ENCODE data around the gene CAMTA1.
"Not testable (repeated sequence)": the region's sequence is repeated elsewhere in the genome, so short reads cannot be mapped to it uniquely, and the experiment has no call there.

Gene CAMTA1

DNA sequence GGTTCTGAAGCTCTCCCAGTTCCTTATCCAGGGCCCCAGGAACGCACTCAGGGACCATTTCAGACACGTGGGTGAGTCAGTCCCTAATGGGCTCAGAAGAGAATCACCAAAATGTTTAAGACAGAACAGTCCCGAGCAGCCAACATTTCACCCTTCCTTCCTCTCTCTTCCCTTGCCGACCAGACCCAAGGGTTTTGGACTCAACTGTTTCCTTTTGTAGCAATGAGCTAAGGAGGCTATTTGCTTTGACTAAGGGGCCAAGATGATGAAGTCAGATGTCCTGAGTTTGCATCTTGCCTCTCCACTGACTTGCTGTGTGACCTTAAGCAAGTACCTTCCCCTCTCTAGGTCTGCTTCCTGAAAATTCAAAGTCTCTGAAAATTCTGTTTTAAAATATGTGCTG is 513.5 kb downstream of the CAMTA1 start:
- no peak for DNase-seq

DNA sequence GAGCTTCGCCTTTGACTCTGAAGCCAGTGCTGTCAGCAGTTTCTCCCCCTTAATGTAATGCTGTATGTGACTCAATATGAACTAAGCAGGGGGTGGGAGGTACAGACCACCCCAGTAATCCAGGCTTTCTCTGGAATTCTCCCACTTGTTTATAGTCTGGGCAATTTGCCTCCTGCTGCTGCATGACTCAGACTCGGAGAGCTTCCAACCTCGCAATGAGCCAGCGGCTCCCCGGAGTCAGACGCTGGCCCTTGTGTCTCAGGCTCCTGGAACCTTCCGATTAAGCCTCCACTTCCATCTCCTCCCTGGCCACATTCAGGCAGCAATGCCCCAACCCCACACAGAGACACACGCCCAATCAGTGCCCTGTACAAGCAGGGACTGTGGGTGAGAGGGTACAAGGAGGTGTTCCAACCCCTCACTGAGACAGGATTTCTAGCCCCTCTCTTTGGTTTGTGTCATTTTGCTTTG is 514.1 kb downstream of the CAMTA1 start:
- DNase-seq, result no peak

DNA sequence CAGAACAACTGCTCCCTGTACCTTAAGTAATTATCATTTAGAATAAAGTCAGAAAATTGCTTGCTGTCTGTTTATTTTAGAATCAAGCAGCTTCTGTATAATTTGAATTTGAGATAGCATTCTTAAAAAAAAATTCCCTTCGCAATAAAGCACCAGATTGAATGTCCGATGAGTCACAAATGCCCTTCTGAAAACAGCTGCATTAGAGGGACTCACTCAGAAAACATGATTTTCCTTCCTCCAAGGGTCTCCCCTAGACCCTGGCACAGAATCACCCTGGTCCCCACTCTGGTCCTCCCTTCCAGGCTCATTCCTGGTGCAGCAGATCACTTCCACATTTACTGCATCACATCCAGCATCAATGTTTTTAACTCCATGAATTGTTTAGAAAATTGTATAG is 514.7 kb downstream of the CAMTA1 start:
- no peak for DNase-seq

DNA sequence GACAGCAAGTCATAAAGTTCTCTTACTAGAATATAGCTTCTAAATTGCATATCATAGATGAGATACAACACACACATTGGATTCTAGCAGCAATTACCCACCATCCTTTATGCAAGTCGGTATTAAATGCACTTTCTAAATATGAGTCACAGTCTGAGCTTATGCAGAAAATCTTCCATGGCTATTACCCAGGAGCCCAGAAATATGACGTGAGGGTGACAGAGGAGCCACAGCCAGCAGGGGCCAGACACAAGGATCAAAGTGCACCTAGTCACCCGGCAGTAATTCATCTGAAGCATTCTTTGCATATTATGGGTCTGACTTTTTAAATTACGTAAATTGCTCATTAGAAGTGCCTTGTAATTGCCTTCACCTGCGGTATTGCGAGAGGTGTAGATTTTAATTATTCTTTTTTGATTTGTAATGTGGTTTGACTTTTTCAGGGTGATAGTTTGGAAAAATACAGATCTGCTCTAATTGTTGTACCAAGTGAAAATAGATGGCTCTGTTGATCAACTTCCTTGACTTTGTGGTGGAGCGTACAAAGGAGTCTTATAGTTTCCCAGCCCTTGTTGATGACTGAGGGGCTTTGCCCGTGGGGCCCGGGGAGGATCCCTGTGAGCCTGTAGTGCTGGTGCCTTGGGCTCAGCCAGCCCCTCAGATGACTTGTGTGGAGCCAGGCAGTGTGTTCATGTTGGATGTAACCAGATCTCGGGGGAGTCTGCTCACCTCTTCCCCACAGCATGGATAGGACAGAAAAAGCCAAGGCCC is 515.8 kb downstream of the CAMTA1 start:
- DNase-seq, result no peak

DNA sequence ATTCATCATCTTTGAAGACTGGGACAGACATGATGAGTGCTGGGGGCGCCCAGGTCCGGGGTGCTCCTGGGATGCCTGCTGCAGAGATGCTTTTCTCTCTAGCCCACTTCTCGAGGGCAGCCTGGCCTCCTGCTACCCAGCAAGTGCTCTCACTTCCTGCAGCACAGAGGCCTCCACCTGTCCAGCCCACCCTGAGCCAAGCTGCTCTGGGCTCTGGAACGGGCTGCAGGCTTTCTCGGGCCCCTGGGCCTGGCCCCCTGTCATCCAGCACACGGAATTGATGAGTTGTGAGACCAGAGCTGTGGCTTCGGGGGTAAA is 516.4 kb downstream of the CAMTA1 start:
- DNase-seq, result no peak

DNA sequence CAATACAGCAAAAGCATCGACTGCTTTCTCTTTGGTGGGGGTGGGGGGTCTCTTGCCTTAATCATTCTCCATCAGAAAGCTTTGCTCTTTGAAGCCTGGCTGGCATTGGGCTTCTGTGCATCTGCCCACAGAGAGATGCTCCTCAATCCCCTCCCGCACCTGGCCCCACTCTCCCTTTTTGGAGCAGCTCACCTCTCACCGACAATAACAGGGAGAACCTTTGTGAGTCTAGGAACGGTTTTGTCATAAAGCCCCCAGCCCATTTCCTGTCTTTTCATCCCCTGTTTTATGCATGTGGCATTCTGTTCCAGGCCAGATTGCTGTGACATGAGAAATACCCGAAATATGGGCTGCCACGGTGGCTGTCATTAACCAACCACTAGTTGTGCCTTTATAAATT is 516.9 kb downstream of the CAMTA1 start:
- no peak for DNase-seq

DNA sequence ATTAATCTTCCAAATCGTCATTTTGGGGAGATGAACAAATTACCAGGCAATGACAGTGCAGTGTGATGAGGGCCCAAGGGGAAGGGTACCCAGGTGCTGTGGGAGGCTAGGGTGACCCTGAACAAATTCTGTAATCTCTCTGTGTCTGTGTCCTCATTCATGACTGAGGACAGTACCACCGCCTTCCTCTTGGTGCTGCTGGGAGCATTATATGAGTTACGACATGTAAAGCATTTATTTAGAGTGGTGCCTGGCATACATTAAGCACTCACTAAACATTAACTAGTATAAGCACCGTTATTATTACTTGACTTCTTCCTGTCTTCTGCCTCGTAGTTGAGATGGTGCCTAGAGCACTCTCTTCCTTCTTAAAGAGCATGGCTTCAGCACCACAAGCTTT is 517.6 kb downstream of the CAMTA1 start:
- no peak for DNase-seq

DNA sequence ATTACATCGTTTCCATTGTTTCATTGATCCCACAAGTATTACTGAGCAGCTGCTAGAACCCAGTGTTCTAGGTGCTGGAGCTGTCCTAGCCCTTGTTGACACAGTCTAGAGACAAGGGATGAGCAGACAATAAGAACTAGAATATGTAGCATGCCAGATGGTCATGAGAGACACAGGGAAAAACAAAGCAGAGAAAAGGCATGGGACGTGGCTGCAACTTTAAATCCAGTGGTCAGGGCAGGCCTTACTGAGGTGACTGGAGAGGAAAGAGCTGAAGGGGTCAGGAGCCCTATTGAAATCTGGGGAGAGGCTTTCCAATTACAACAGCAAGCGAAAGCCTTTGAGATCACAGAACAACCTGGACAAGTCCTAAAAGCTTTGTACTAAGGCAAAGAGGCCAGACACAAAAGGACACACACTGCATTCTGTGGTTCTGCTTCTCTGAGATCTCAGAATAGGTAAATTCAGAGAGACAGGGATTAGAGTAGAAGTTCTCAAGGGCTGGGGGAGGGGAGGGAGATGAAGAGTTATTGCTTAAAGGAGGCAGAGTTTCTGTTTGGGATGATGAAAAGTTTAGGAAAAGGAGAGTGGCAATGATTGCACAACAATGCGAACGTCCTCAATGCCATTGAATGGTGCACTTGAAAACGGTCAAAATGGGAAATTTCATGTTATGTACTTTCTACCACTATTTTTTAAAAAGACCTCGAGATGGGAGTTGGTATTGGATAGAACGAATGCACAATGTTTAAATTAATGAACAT is 518.5 kb downstream of the CAMTA1 start:
- no peak for DNase-seq

DNA sequence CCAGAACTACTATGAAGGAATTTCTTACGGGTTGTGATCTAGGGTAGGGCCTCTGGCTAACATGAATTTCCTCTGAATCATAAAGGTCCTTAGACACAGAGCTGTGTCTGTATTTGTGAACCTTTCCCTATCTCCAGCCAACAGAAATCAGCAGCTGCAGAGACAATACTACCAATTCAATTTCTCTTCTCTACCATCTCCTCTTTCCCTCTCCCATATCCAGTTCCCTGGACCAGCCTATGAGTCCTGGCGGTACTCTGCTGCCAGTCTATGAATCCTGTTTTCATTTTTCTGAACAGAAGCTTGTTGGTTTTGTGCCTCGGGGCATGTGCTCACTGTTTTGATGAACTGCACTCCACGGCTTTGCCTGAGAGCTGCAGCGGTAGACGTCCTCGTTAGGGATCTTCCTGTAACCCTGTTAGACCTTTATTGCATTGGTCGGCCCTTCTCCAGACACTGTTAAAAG is 527.9 kb downstream of the CAMTA1 start:
- DNase-seq, result no peak

DNA sequence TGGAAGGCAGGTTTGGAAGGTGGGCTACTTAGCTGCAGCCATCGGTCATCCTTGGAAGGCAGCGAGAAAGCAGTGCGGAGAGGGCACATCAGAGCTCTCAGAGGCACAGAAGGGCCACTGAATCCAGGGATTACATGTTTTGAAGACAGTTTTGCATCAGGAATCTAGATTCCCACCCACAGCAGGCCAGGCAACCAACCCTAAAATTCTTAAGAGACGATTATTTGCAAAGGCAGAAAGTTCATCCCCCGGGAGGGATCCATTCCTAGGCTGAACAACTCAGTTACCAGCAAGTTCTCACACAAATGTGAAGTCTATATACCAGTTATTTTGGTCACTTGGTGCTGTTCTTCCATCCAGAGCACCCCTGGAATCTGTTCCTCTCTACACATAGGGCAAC is 528.6 kb downstream of the CAMTA1 start:
- no peak for DNase-seq

DNA sequence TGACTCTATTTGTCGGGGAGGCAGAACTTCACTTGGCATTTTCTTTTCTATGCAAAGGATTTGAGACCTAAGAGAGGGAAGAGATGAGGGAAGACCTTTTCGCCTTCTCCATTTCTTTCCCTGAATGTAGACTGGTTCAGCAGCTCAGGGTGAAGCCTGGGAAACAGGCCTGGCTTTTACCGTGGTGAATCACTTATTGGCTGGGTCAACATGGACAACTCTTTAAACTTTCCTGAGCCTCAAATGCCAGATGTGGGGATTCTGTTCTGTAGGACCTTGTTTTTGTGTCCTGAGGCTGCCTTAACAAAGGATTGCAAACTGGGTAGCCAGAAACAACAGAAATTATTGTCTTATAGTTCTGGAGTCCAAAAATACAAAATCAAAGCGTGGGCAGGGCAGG is 530.1 kb downstream of the CAMTA1 start:
- no peak for DNase-seq

DNA sequence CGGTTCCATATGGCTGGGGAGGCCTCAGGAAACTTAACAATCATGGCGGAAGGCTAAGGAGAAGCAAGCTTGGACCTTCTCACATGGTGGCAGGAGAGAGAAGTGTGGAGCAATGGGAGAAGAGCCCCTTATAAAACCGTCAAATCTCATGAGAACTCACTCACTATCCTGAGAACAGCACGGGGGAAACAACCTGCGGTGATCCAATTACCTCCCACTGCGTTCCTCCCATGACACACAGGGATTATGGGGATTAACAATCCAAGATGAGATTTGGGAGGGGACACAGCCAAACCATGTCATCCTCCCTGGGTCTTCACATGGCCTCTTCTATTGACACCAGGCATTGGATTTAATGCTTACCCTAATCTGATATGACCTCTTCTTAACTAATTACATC is 530.7 kb downstream of the CAMTA1 start:
- DNase-seq, result no peak

DNA sequence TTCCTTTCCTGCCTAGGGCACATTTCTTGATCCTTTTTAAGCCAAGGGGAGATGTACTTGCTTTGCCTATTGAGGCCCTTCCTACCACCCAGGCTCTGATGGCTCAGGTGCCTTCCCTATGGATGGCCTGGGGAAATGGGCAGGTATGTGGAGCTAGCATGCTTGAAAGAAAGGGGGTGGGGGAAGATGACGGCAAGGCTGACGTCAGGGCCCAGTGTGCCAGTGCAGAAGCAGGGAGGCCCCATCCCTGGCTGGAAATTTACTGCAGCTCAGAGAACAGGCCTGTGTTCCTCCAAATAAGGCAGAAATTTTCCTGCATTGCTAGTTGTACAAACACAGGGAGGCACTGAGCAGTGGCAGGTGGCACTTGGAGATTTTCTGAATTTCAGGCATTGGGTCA is 532.6 kb downstream of the CAMTA1 start:
- no peak for DNase-seq

DNA sequence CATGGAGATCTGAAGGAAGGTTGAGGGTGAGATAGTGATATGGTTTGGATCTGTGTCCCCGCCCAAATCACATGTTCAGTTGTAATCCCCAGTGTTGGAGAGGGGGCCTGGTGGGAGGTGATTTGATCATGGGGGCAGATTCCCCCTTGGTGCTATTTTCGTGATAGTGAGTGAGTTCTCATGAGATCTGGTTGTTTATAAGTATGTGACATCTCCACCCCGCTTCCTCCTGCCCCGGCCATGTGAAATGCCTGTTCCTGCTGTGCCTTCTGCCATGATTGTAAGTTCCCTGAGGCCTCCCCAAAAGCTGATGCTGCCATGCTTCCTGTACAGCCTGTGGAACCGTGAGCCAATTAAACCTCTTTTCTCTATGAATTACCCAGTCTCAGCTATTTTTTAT is 533.9 kb downstream of the CAMTA1 start:
- DNase-seq, result no peak

DNA sequence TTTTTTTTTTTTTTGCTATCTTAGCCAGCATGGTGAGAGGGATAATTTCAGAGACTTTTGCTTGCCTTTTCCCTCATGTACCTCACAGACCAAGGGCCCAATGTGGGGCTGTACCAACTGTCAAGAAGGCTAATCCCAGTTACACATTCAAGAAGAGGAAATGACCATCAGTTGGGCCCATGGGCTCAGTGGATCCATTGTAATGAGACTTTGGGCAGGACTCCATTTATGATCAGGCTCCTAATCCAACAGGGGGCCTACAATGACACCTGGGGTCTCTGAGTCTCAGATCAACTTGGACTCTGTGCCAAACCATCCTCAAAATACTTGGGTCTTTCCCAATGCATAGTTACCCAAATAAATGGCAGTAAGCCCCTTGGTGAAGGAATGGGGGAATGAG is 535.4 kb downstream of the CAMTA1 start:
- no peak for DNase-seq

DNA sequence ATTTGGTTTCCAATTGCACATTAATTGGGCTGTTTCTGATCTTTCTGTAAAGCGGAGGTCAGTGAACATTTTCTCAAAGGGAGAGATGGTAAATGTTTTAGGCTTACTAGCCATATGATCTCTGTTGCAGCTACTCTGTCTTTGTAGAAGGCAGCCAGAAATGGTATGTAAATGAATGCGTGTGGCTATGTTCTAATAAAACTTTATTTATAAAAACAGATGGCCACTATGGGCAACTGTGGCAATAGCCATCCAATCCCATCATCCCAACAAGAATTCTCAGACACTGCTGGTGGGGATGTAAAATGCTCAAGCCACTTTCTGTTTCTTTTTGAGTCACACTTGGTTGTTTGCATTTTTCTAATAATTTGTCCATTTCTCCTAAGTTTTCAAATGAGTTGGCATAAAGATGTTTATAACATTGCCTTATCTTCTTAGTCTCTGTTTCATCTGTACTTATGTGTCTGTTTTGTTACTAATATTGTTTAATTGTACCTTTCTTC is 537.1 kb downstream of the CAMTA1 start:
- DNase-seq, result no peak

DNA sequence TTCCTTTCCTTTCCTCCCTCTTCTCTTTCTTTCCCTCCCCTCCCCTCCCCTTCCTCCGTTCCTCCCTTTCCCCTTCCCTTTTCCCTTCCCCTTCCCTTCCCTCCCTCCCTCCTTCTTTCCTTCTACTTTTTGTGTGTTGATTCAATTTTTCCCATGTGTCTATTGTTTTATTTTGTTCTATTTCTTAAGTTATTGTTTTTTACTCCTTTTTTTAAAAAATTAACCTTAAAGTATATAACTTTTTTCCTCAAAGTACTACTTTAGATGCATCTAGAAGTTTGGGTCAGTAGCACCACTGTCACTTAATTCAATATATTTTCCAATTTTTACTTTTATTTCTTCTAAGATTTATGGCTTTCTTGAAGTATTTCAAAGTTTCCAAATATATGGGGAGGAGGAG is 537.7 kb downstream of the CAMTA1 start:
- no peak for DNase-seq

DNA sequence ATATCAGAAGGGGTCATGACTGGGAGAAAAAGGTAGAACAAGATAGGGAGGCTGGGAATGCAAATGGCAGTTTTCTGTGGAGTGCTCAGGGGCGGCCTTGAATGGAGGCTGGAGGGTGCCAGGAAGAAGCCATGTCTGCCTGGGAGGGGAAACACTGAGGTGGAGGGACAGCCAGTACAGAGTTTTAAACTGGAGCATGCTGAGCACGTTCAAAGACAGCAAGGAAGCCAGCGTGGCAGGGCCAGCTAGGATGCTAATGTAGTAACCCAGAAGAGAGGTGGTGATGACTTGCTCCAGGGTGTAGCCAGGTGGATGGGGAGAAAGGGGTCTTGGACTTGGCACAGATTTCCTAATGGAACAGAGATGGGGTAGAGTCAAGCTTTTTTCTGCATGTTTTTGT is 540.0 kb downstream of the CAMTA1 start:
- no peak for DNase-seq

DNA sequence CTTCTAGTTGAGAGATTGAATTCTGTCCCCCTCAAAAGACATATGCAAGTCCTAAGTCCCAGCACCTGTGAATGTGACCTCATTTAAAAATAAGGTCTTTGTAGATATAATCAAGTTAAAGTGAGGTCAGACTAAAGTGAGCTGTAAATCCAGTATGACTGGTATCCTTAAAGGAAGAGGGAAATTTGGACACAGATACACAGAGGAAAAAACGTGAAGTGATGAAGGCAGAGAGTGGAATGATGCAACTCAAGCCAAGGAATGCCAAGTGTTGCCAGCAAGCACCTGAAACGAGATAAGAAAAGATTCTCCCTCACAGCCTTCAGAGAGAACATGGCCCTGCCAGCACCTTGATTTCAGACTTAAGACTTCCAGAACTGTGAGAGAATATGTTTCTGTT is 541.1 kb downstream of the CAMTA1 start:
- no peak for DNase-seq

DNA sequence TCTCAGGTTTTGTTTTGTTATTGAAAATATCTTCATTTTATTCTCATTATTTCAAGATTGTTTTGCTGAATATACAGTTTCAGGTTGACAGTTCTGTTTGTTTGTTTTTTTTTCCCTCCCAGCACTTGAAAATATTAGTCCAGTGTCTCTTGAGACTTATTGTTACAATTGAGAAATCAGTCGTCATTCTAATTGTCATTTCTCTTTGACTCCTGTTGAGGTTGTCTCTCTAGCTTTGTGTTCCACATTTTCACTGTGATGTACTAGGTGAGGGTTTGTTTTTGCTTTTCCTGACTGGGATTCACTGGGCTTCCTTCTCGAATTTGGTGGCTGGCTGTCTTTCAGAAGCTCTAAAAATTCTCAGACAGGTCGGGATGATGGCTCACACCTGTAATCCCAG is 542.6 kb downstream of the CAMTA1 start:
- DNase-seq, result no peak

DNA sequence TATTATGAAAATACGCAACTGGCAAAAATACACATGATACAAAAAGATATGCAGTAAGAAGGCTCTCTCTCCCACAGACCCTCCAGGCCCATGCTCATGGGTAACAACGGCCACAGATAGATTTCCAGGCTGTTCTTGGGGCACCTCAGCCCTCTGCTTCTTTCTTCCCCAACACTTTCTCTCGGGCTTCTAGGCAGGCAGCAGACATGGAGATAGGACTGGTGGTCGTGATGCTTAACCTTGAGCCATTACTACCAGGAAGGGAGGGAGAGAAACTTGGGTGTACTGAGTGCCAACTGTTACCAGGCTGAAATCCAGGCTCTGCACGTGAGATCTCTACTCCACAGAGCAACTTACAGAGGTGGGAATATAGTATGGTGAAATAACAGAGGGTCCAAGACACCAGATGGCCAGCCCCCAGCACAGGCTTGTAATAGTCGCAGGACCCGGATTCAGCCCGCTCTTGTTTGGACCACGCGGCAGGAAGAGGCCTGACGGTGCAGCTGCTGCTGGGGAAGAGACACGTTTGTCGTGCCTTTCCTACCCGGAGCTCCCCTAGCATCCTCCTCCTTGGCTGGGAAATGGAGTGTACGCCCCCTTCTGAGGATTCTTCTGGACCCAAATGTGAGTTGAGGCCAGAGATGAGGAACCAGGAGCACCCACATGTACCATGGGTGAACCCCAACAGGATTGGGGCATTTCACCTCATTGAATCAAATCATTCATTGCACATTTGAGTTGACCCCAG is 544.8 kb downstream of the CAMTA1 start:
- no peak for DNase-seq

DNA sequence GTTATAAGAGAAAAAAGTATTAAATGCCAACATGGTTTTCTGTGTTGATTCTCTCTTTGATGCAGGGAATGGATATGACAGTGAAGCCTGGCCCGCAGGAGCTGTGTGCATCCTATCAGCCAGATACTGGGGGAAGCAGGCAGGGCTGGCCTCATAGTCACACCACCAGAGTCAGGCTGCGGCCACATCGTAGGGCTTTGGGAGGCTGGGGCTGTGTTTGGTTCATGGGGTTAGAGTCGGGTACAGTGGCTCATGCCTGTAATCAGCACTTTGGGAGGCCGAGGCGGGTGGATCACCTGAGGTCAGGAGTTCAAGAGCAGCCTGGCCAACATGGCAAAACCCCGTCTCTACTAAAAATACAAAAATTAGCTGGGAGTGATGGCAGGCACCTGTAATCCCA is 545.5 kb downstream of the CAMTA1 start:
- not testable (repeated sequence) for DNase-seq

DNA sequence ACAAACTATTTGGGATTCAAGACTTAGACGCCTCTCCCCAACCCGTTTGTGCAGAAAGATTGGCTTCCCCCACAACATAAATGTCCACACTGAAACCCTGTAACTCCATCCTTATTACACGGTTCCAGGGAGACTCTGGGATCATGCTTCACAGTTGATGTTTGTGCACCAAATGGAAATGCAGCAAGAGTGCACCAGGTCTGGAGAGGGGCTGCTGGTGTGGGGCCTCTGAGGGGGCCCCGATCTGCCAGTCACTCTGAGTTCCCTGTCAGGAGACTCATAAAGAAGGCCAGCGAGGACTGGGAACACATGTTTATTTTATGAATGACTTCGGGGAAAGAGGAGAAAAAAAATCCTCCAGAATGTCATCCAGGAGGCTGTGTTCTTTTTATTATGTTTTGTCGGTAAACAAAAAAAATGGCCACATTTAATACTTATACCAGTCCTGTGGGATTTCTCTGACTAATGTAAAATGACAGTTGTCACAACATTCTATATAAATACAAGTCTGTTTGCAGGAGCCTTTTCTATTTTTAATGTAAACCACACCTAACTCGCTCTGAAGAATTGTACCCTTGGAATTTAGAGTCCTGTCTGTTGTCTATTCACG is 546.8 kb downstream of the CAMTA1 start:
- no peak for DNase-seq

Data from bone marrow (tissue), 2 donors.